Ovary (tissue), 3 donors: ENCODE results near the gene PRPF4.
"Not testable (repeated sequence)": the region's sequence is repeated elsewhere in the genome, so short reads cannot be mapped to it uniquely, and the experiment has no call there.

Experiments
- CTCF ChIP-seq, 3 donors: fragments of 450-650 bp in 2 of 3; fragments of 200-600 bp in 1 of 3; IDR thresholded peaks; one replicate each; pipeline versions ENCODE4 v1.5.1 to v1.8.0; 2016 to 2022; ENCODE audit warnings: antibody characterized with exemption in 3 of 3, mild to moderate bottlenecking in 1 of 3
- POLR2A ChIP-seq: fragments of 450-650 bp; IDR thresholded peaks from one replicate; pipeline ENCODE4 v1.6.1; 2017; ENCODE audit warnings: antibody characterized with exemption, mild to moderate bottlenecking, moderate library complexity
- donor health status: DM: no; HTN: no; CAD: no.

GRCh38 chr9:113296247-113296646, 20.8 kb downstream of the PRPF4 start:
- not testable (repeated sequence) for TF ChIP-seq CTCF (IDR thresholded peaks at IDR 0.05); POLR2A
